Measurements from ENCODE around the gene NDE1.

- no peak for TF ChIP-seq CTCF (conservative IDR thresholded peaks at IDR 0.05 in 1 of 2, IDR thresholded peaks at IDR 0.05 in 1 of 2; ENCODE audit: low read depth in 1 of 2, low read length in 2 of 2)
- TF ChIP-seq EZH2 (IDR thresholded peaks at IDR 0.05; ENCODE audit: low read length, missing control alignments): no peak
Measured at GRCh38 chr16:15648135-15648730, 1.8 kb upstream of the NDE1 start.

All from fibroblast of lung (primary cell).